Neural progenitor cell (in vitro differentiated cells): ENCODE data around the gene ARHGEF19.
"Not testable (repeated sequence)": the region's sequence is repeated elsewhere in the genome, so short reads cannot be mapped to it uniquely, and the experiment has no call there.

Experiments
- CTCF ChIP-seq: fragments of 200-600 bp; sonication (generic); IDR thresholded peaks from 2 replicates; pipeline ENCODE4 v1.5.1; 2017; ENCODE audit warnings: antibody characterized with exemption, mild to moderate bottlenecking
- EZH2 ChIP-seq: fragments of 200-600 bp; sonication (generic); IDR thresholded peaks from 2 replicates; pipeline ENCODE4 v1.6.1; 2017; ENCODE audit warnings: antibody characterized with exemption, mild to moderate bottlenecking, moderate library complexity

DNA sequence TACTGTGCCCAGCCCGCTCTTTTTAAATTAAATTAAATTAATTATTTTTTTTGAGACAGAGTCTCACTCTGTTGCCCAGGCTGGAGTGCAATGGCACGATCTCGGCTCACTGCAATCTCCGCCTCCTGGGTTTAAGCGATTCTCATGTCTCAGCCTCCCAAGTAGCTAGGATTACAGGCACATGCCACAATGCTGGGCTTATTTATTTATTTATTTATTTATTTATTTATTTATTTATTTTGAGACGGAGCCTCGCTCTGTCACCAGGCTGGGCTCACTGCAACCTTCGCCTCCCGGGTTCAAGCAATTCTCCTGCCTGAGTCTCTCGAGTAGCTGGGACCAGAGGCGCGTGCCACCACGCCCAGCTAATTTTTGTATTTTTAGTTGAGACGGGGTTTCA is 10.3 kb upstream of the ARHGEF19 start:
- TF ChIP-seq CTCF, EZH2: not testable (repeated sequence)
